ENCODE data around the gene EOLA1. TPM values are rescaled to one million over a fixed set of nuclear protein-coding genes. Genes with fewer than 3 reads are reported as not detected.
"Not testable (repeated sequence)": the region's sequence is repeated elsewhere in the genome, so short reads cannot be mapped to it uniquely, and the experiment has no call there.

EOLA1 gene
- total RNA-seq, 1 experiment from 2014 or later, result 11.6 TPM

- H3K9me3 ChIP-seq (ENCODE audit: low read length), result no peaks in the 10 kb centered on the region
Measured at GRCh38 chrX:149498767-149499166, 42.0 kb upstream of the EOLA1 start.

DNA sequence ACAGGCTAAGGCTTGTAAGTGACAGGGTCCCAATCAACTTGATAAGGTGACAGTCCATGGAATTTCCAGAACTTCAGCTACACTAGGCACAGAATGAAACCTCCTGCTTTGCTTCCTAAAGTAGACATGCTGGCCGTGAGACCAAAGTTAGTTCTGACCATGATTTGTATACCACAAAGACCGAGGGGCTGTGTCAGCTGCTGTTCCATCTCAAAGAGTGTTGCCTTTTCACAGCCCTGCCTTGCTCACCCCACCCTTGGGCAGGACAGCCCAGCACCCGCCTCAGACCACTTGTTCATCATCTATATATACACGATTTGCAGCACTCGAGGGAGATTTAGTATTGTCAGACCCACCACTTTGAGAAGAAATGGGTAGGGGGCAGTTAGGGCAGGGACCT is 41.0 kb upstream of the EOLA1 start:
- no peaks in the 10 kb centered on the region for H3K9me2 ChIP-seq (replicated peaks; ENCODE audit: insufficient read depth, low read length)
- peak overlapping the region; percentile 23 for H3K4me3 ChIP-seq (ENCODE audit: low read length)
- H3K9me3 ChIP-seq (ENCODE audit: low read length), result no peaks in the 10 kb centered on the region
- no peak for DNase-seq
- H3K4me1 ChIP-seq (ENCODE audit: low read length), result peaks cover 57% of the 10 kb centered on the region
- H3K4me2 ChIP-seq (ENCODE audit: low read depth, low read length, poor library complexity, severe bottlenecking), result peak overlapping the region; percentile 51
- H3K27me3 ChIP-seq (ENCODE audit: low read length), result no peaks in the 10 kb centered on the region
- 0 out of 2 replicates have a peak overlapping the region, but pooled peaks have one; percentile 6 for H3K9ac ChIP-seq (ENCODE audit: low read length)
- peaks cover 27% of the 10 kb centered on the region for H3K79me2 ChIP-seq (ENCODE audit: low read length)
- H3K27ac ChIP-seq (ENCODE audit: low read length), result peak overlapping the region; percentile 33; the same call in 1 of the 2 replicates
- peaks cover 14% of the 10 kb centered on the region; the same call in 1 of the 2 replicates for H4K20me1 ChIP-seq (ENCODE audit: insufficient read depth, low read depth, low read length)
- peaks cover 39% of the 10 kb centered on the region for H3K36me3 ChIP-seq (ENCODE audit: insufficient read depth, low read length)
- H2AFZ ChIP-seq (ENCODE audit: low read length), result no peak overlapping the region

More at GRCh38 chrX:149498767-149499166, 42.0 kb upstream of the EOLA1 start:
- no peak for DNase-seq
- Histone ChIP-seq H2AFZ (ENCODE audit: low read length) (no peak overlapping the region), H3K4me1 (ENCODE audit: low read length) (peaks cover 50% of the 10 kb centered on the region), H3K36me3 (ENCODE audit: insufficient read depth, low read length) (peaks cover 39% of the 10 kb centered on the region), H4K20me1 (ENCODE audit: insufficient read depth, low read depth, low read length) (peaks cover 14% of the 10 kb centered on the region; the same call in 1 of the 2 replicates), H3K79me2 (ENCODE audit: low read length) (peaks cover 23% of the 10 kb centered on the region), H3K4me3 (ENCODE audit: low read length) (no peak overlapping the region), H3K27me3 (ENCODE audit: low read length) (no peaks in the 10 kb centered on the region), H3K4me2 (ENCODE audit: low read depth, low read length, poor library complexity, severe bottlenecking) (no peak overlapping the region), H3K9me2 (replicated peaks; ENCODE audit: insufficient read depth, low read length) (no peaks in the 10 kb centered on the region), H3K27ac (ENCODE audit: low read length) (no peak overlapping the region), H3K9ac (ENCODE audit: low read length) (no peak overlapping the region)

DNA sequence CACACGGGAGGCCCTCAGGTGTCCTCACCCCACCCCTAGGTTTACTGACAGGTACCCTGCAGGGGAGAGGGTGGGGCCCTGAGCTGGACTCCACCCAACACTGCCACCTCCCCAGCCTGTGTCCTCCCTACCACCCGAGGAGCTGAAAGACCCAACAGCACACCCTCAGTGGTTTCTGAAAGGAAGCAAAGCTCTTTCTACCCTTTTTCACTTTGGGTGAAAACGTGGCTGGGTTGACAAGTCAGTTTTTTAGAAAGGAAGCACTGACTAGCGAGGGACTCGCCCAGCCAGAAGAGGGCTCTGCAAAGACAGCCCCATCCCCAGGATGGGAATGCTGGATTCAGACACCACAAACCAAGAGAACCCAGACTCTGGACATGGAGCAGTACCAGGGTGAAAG is 37.9 kb upstream of the EOLA1 start:
- H2AFZ ChIP-seq (ENCODE audit: low read length); H3K9me3 ChIP-seq (ENCODE audit: low read length); H3K9me2 ChIP-seq (replicated peaks; ENCODE audit: insufficient read depth, low read length); H3K27me3 ChIP-seq (ENCODE audit: low read length); DNase-seq: not testable (repeated sequence)
- Histone ChIP-seq H4K20me1 (ENCODE audit: insufficient read depth, low read depth, low read length) (peaks cover 11% of the 10 kb centered on the region; the same call in 1 of the 2 replicates), H3K36me3 (ENCODE audit: insufficient read depth, low read length) (peaks cover 20% of the 10 kb centered on the region), H3K4me3 (ENCODE audit: low read length) (peak overlapping the region; percentile 46; the same call in 1 of the 2 replicates), H3K27ac (ENCODE audit: low read length) (peak overlapping the region; percentile 61), H3K4me1 (ENCODE audit: low read length) (peaks cover 63% of the 10 kb centered on the region), H3K9ac (ENCODE audit: low read length) (peak overlapping the region; percentile 43; the same call in 1 of the 2 replicates), H3K79me2 (ENCODE audit: low read length) (peaks cover 30% of the 10 kb centered on the region), H3K4me2 (ENCODE audit: low read depth, low read length, poor library complexity, severe bottlenecking) (peak overlapping the region; percentile 60)

DNA sequence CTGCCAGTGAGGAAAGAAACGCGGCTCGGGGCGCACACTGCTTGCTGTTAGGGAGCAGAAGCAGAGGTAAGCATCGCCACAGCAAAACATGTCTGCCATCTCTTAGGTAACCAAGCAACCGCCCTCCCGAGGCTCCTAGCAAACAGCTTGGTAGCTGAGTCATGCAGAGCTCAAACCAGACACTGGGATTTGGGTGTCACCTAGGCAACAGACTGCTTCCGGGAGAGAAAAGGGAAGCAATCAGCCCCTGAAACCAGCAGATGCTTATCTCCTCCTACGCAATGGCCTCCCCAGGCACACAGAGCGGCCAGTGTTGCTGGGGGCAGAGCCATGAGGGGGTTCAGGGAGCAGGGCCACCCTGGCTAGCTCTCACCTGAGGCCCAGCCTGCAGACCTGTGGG is 37.4 kb upstream of the EOLA1 start:
- peak overlapping the region; percentile 77 for H3K9ac ChIP-seq (ENCODE audit: low read length)

GRCh38 chrX:149504226-149504914 is 36.4 kb upstream of the EOLA1 start:
- no peaks in the 10 kb centered on the region for H3K9me3 ChIP-seq (ENCODE audit: low read length)
- DNase-seq, result peak; percentile 95
- H3K36me3 ChIP-seq (ENCODE audit: insufficient read depth, low read length), result peaks cover 17% of the 10 kb centered on the region
- H3K9ac ChIP-seq (ENCODE audit: low read length), result peak overlapping the region; percentile 77
- peak overlapping the region; percentile 73 for H3K4me3 ChIP-seq (ENCODE audit: low read length)
- no peak overlapping the region; the same call in 1 of the 2 replicates for H2AFZ ChIP-seq (ENCODE audit: low read length)
- no peaks in the 10 kb centered on the region for H3K9me2 ChIP-seq (replicated peaks; ENCODE audit: insufficient read depth, low read length)
- H3K27me3 ChIP-seq (ENCODE audit: low read length), result no peaks in the 10 kb centered on the region
- H3K27ac ChIP-seq (ENCODE audit: low read length), result peak overlapping the region; percentile 89
- H3K4me1 ChIP-seq (ENCODE audit: low read length), result peaks cover 53% of the 10 kb centered on the region
- peak overlapping the region; percentile 68 for H3K4me2 ChIP-seq (ENCODE audit: low read depth, low read length, poor library complexity, severe bottlenecking)
- H3K79me2 ChIP-seq (ENCODE audit: low read length), result peaks cover 30% of the 10 kb centered on the region
- H4K20me1 ChIP-seq (ENCODE audit: insufficient read depth, low read depth, low read length), result peaks cover 11% of the 10 kb centered on the region; the same call in 1 of the 2 replicates

More for the DNA sequence above, 37.4 kb upstream of the EOLA1 start:
- H3K27me3 ChIP-seq (ENCODE audit: low read length); H3K9me3 ChIP-seq (ENCODE audit: low read length); H2AFZ ChIP-seq (ENCODE audit: low read length); H3K9me2 ChIP-seq (replicated peaks; ENCODE audit: insufficient read depth, low read length): not testable (repeated sequence)
- peaks cover 30% of the 10 kb centered on the region for H3K79me2 ChIP-seq (ENCODE audit: low read length)
- peaks cover 11% of the 10 kb centered on the region; the same call in 1 of the 2 replicates for H4K20me1 ChIP-seq (ENCODE audit: insufficient read depth, low read depth, low read length)
- peak overlapping the region; percentile 73; the same call in 1 of the 2 replicates for H3K4me3 ChIP-seq (ENCODE audit: low read length)
- peak; percentile 92 for DNase-seq
- peak overlapping the region; percentile 89 for H3K27ac ChIP-seq (ENCODE audit: low read length)
- peak overlapping the region; percentile 68 for H3K4me2 ChIP-seq (ENCODE audit: low read depth, low read length, poor library complexity, severe bottlenecking)
- H3K4me1 ChIP-seq (ENCODE audit: low read length), result peaks cover 62% of the 10 kb centered on the region
- H3K36me3 ChIP-seq (ENCODE audit: insufficient read depth, low read length), result peaks cover 17% of the 10 kb centered on the region

- peak within 1 kb of the TSS; percentile 68 for H3K4me2 ChIP-seq (ENCODE audit: low read depth, low read length, poor library complexity, severe bottlenecking)
- H3K4me3 ChIP-seq (ENCODE audit: low read length), result peak within 1 kb of the TSS; percentile 73
- DNase-seq, result peak; percentile 96
- H3K9me3 ChIP-seq (ENCODE audit: low read length), result no peaks in the 10 kb centered on the region
- H4K20me1 ChIP-seq (ENCODE audit: insufficient read depth, low read depth, low read length), result peaks cover 8% of the 10 kb centered on the region; the same call in 1 of the 2 replicates
- H2AFZ ChIP-seq (ENCODE audit: low read length), result peak within 1 kb of the TSS; percentile 64
- H3K4me1 ChIP-seq (ENCODE audit: low read length), result peaks cover 46% of the 10 kb centered on the region
- peak within 1 kb of the TSS; percentile 77 for H3K9ac ChIP-seq (ENCODE audit: low read length)
- H3K79me2 ChIP-seq (ENCODE audit: low read length), result peaks cover 27% of the 10 kb centered on the region
- H3K27me3 ChIP-seq (ENCODE audit: low read length), result no peaks in the 10 kb centered on the region
- H3K9me2 ChIP-seq (replicated peaks; ENCODE audit: insufficient read depth, low read length), result no peaks in the 10 kb centered on the region
- H3K27ac ChIP-seq (ENCODE audit: low read length), result peak within 1 kb of the TSS; percentile 89
- peaks cover 14% of the 10 kb centered on the region for H3K36me3 ChIP-seq (ENCODE audit: insufficient read depth, low read length)
Measured at GRCh38 chrX:149504915-149505651, 35.7 kb upstream of the EOLA1 start, which contains the start of gene IDS. IDS (minus strand) TSS chrX:149505306; CDS start chrX:149505137, 169 bp downstream.

- Histone ChIP-seq H3K36me3 (ENCODE audit: insufficient read depth, low read length) (peaks cover 14% of the 10 kb centered on the region), H3K9me2 (replicated peaks; ENCODE audit: insufficient read depth, low read length) (no peaks in the 10 kb centered on the region), H3K9me3 (ENCODE audit: low read length) (no peaks in the 10 kb centered on the region), H3K9ac (ENCODE audit: low read length) (peak overlapping the region; percentile 77), H4K20me1 (ENCODE audit: insufficient read depth, low read depth, low read length) (peaks cover 8% of the 10 kb centered on the region; the same call in 1 of the 2 replicates), H3K27me3 (ENCODE audit: low read length) (no peaks in the 10 kb centered on the region), H3K27ac (ENCODE audit: low read length) (no peak overlapping the region), H3K4me3 (ENCODE audit: low read length) (peak overlapping the region; percentile 73; the same call in 1 of the 2 replicates), H3K4me1 (ENCODE audit: low read length) (peaks cover 43% of the 10 kb centered on the region), H2AFZ (ENCODE audit: low read length) (peak overlapping the region; percentile 64; the same call in 1 of the 2 replicates), H3K79me2 (ENCODE audit: low read length) (peaks cover 25% of the 10 kb centered on the region), H3K4me2 (ENCODE audit: low read depth, low read length, poor library complexity, severe bottlenecking) (peak overlapping the region; percentile 68)
- no peak for DNase-seq
Measured at GRCh38 chrX:149505671-149506070, 35.1 kb upstream of the EOLA1 start.

DNA sequence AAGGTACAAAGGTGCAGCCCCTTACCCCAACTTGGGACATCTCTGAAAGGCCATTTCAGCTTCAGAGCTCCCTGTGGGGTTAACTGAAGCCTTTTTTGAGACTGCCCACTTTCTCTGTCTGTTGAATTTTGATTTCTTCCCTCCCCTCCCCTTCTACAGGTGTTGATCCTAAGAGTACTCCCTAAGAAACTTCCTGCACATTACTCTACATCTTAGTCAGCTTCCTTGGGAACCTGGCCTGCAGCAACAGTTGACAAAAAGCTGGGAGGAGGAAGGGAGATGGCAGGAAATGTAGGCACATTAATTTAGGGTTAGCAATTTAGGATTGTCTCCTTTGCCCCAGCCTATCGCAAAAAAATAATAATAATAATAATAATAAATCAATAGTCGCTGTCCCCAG is 34.5 kb upstream of the EOLA1 start:
- Histone ChIP-seq H4K20me1 (ENCODE audit: insufficient read depth, low read depth, low read length) (peaks cover 8% of the 10 kb centered on the region; the same call in 1 of the 2 replicates), H3K9me3 (ENCODE audit: low read length) (no peaks in the 10 kb centered on the region), H3K9me2 (replicated peaks; ENCODE audit: insufficient read depth, low read length) (no peaks in the 10 kb centered on the region), H3K4me3 (ENCODE audit: low read length) (no peak overlapping the region), H3K4me1 (ENCODE audit: low read length) (peaks cover 36% of the 10 kb centered on the region), H3K79me2 (ENCODE audit: low read length) (peaks cover 21% of the 10 kb centered on the region), H3K27ac (ENCODE audit: low read length) (no peak overlapping the region), H2AFZ (ENCODE audit: low read length) (no peak overlapping the region), H3K36me3 (ENCODE audit: insufficient read depth, low read length) (peaks cover 14% of the 10 kb centered on the region), H3K4me2 (ENCODE audit: low read depth, low read length, poor library complexity, severe bottlenecking) (no peak overlapping the region), H3K27me3 (ENCODE audit: low read length) (no peaks in the 10 kb centered on the region), H3K9ac (ENCODE audit: low read length) (no peak overlapping the region)
- no peak for DNase-seq
